Fibroblast of skin of left biceps (primary cell): ENCODE results near the gene MAGI3.

Source experiments
- DNase-seq, 2 experiments: peaks; one replicate each; pipeline ENCODE4 v3.0.0-alpha.2; 2013; ENCODE audit warnings: low read depth in 2 of 2

Gene MAGI3

GRCh38 chr1:113657126-113657525 lies 266.8 kb downstream of the MAGI3 start:
- no peak for DNase-seq

DNA sequence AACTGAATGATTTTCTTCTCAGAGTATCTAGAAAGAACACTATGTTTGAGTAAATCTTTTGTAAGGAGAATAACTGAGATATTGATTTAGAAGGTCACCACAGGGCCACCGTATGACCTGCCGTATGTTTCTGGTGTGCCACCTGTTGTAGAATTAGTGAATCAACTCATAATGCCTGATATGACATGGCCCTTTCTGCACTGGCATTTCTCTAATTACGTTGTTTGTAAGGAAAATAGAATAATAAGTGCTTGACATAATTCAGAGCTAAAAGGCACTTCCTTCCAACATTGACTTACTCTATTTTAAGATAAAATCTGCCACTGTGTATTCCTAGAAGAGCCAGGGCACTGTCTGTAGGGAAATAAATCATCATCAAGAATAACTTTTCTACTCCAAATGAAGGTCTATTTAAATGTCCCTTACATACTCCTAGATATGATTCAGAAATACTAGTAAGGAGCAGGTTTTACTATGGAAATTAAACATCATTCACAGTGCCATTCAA lies 267.3 kb downstream of the MAGI3 start:
- no peak for DNase-seq

GRCh38 chr1:113659035-113659434 lies 268.7 kb downstream of the MAGI3 start:
- no peak for DNase-seq

DNA sequence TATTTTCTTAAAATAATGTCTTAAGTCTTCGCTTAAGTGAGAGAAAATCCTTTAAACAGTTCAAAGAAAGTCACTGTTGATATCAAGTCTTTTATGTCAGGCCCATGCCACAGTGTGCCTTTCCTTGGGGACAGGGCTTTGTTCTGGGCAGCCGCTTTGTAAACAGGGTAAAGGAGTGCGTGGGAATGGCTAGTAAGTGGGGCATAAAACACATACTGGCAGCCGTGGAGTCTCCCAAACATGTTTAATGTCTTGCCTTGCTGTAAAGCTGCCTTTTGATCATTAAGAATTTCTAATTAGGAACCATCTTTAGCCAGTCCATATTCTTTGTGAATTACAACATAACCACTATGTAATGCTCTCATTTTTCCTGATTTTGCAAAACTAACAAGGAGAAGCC lies 269.2 kb downstream of the MAGI3 start:
- no peak for DNase-seq

- DNase-seq = no peak
These were observed 269.8 kb downstream of the MAGI3 start for GRCh38 chr1:113660088-113660487.

GRCh38 chr1:113662101-113662500 lies 271.8 kb downstream of the MAGI3 start:
- no peak for DNase-seq

GRCh38 chr1:113663165-113663951 lies 273.0 kb downstream of the MAGI3 start:
- DNase-seq = peak; percentile 18 to 40

DNA sequence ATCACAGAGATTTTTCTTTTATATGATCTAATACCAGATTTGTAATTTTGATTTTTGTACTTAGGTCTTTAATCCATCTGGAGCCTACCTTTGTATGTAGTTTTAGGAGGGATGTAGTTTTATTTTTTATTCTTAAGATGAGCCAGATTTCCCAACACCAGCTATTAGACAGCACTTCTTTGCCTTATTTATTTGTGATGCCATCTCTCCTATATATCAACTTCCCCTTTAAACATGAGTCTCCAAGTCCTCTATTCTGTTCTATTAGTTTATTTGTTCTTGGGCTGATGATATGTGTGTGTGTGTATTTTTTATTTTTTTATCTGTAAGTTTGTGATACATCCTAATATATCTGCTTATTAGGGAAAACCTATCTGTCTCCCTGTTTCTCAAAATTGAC lies 274.8 kb downstream of the MAGI3 start:
- DNase-seq = no peak

GRCh38 chr1:113666126-113666525 lies 275.8 kb downstream of the MAGI3 start:
- DNase-seq = no peak

DNA sequence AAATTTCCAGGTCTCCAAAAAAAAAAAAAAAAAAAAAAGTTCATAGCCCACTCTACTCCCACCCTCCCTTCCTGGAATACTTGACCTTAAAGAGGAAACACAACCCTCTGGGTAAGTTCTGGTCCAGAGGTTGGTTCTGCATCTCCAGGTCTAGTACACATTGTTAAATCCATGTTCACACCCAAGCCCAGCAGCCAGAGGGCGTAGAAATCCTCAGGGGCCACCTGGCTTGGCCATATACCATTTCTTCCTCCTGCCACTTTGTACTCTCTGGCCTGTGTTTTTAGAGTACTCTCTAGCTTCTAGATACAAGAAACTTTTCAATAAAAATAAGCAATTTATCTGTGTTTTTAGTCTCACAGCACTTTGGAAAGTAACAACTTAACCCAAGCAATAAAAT lies 279.7 kb downstream of the MAGI3 start:
- no peak for DNase-seq

DNA sequence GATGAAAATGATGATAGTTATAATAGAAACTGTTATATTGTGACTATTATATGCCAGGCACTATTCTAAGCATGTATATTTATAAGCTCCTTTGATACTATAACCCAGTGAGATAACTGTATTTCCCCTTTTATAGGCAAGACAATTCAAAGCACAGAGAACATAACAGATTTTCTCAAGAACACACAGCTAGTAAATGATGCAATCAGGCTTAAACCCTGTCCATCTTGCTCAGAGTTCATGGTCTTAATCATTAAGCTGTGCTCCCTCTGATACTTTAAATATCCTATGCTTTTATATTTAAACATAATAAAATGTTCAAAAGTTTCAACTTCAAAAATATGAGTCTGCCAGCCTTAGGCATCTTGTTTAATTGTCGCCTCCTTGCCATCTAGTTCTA lies 280.3 kb downstream of the MAGI3 start:
- DNase-seq = no peak

GRCh38 chr1:113672491-113672890 lies 282.2 kb downstream of the MAGI3 start:
- no peak for DNase-seq

GRCh38 chr1:113674591-113674990 lies 284.3 kb downstream of the MAGI3 start:
- DNase-seq = no peak

DNA sequence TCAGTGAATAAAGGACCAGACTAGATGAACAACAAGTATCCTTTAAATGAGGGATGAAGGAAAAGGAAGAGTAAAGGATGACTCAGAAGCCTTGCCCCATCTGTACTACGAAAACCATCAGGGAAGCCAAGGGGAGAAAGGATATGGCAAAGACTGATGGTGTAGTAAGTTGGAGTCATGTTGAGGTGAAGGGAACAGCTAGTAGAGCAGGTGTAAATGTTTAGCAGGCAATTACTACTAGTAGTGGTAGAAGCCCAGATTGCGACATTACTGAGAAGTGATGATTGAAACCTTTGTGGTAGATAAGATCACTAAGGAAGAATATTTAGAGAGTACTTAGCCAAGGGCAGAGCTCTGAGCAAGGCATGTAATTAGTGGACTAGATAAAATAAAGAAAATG lies 285.0 kb downstream of the MAGI3 start:
- no peak for DNase-seq

GRCh38 chr1:113676524-113676923 lies 286.2 kb downstream of the MAGI3 start:
- DNase-seq = no peak

- peak; percentile 17 to 18 for DNase-seq
These were observed 287.2 kb downstream of the MAGI3 start for GRCh38 chr1:113677250-113678158.

DNA sequence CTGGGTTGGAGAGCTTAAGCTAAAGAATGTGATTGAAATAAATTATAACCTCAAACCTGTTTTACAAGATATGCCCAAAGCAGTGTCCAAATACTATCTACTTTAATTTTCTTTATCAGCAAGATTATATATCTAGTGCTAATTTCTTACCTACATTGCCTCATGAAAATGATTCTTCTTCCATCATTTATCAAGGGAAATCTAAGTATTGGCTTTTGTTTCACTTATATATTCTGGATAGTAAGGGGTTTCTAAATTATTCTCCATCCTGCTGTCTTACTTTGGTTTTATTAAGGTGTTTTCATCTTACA lies 287.8 kb downstream of the MAGI3 start:
- DNase-seq = no peak

- DNase-seq = no peak
These were observed 291.5 kb downstream of the MAGI3 start for GRCh38 chr1:113681596-113682337.

DNA sequence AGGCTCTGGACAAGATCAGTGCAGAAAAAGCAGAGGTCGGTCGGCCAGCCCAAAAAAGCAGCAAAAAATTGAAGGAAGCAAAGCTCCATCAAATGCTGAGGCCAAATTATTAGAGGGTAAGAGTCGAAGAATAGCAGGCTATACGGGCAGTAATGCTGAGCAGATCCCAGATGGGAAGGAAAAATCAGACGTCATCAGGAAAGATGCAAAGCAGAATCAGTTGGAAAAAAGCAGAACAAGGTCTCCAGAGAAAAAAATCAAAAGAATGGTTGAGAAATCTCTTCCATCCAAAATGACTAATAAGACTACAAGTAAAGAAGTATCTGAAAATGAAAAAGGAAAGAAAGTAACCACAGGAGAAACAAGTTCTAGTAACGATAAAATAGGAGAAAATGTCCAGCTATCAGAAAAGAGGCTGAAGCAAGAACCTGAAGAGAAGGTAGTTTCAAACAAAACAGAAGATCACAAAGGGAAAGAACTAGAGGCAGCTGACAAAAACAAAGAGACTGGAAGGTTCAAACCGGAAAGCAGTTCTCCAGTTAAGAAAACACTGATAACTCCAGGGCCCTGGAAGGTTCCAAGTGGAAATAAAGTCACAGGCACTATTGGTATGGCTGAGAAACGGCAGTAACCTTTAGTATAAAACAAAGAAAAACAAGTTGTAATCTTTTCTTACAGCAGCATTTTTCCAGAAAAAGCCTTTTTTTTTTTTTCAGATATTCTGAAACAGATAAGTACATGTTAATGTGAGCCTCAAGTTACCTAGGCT lies 293.3 kb downstream of the MAGI3 start:
- no peak for DNase-seq

DNA sequence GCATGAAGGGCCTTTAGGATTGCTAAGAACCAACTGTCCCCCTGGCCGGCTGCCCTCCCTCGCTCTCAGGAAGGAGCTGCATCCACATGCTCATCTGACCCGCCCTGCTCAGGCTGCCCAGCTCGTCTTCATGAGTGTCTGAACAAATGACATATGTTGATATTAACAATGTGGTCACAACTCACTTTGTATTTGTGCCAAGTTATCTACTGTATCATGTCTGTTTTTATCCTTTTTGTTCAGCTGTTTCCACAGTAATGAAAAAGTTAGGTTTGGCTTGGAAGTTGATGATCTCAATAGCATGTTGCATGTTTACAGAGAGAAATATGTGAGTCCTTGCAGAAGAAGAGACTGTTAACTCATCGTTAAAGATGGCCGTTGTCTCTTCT lies 293.8 kb downstream of the MAGI3 start:
- DNase-seq = no peak

GRCh38 chr1:113686891-113687618 lies 296.7 kb downstream of the MAGI3 start:
- DNase-seq = no peak
